Measurements from ENCODE around the gene ADCY5. TPM values are rescaled to one million over a fixed set of nuclear protein-coding genes. Genes with fewer than 3 reads are reported as not detected.

The ADCY5 gene
- total RNA-seq, 1 donor, result under 0.01 TPM

- TF ChIP-seq, protein P1, sequence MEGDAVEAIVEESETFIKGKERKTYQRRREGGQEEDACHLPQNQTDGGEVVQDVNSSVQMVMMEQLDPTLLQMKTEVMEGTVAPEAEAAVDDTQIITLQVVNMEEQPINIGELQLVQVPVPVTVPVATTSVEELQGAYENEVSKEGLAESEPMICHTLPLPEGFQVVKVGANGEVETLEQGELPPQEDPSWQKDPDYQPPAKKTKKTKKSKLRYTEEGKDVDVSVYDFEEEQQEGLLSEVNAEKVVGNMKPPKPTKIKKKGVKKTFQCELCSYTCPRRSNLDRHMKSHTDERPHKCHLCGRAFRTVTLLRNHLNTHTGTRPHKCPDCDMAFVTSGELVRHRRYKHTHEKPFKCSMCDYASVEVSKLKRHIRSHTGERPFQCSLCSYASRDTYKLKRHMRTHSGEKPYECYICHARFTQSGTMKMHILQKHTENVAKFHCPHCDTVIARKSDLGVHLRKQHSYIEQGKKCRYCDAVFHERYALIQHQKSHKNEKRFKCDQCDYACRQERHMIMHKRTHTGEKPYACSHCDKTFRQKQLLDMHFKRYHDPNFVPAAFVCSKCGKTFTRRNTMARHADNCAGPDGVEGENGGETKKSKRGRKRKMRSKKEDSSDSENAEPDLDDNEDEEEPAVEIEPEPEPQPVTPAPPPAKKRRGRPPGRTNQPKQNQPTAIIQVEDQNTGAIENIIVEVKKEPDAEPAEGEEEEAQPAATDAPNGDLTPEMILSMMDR (IDR thresholded peaks at IDR 0.05; ENCODE audit: insufficient read depth, low read length), result no peak
- no peak for DNase-seq (ENCODE audit: low read depth)
- H3K4me3 ChIP-seq (ENCODE audit: low read depth, low read length), result no peak overlapping the region
Observed at GRCh38 chr3:123411340-123412040, 37.4 kb downstream of the ADCY5 start.

DNA sequence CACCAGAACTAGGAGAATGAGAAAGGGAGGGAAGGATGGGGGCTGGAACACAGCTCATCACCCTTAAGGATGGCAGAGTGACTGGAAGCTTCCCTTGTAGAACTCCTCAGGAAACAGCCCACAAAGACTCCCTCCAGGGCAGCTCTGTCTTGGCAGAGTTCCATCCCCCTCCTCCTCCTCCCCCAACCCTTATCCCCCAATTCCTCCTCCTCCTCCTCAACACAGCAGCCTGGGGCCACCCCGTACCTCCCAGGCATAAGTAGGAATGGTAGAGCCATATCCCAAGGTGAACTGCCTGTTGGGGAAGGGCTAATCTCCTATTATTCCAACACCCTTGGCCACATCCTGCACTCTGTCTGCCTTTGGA lies 38.8 kb downstream of the ADCY5 start:
- TF ChIP-seq, protein P1 (IDR thresholded peaks at IDR 0.05; ENCODE audit: insufficient read depth, low read length), result no peak
- no peak overlapping the region for H3K4me3 ChIP-seq (ENCODE audit: low read depth, low read length)
- no peak for DNase-seq (ENCODE audit: low read depth)

DNA sequence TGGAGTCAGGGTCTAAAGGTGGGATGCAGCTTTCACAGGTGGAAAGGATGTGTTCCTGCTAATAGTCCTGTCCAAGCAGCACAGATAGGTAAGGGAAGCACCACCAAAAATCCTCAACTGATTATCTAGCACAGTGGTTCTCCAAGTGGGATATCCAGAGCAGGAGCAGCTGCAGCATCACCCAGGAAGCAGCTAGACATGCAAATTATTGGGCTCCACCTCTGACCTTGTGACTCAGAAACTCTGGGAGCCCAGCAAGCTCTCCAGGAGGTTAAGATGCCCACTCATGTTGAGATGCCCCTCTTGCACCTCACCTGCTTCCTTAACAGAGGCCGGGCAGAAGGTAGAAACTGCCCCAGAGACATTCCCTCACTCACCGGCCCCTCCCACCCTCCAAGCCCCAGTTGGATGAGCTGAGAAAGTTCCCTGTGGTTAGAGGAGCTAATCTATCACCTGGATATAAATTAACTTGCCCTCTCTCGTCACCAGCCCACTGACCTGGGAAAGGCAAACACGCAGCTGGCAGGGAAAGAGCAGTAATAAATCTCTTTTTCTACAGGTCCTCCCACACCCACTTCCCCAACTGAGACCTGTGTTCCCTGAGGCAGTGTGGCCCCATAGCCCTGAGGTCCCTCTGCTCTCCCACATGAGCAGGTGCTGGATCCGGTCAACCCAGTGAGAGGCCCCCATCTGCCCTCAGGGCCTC lies 39.3 kb downstream of the ADCY5 start:
- TF ChIP-seq, protein P1 (IDR thresholded peaks at IDR 0.05; ENCODE audit: insufficient read depth, low read length), result no peak
- no peak for DNase-seq (ENCODE audit: low read depth)
- H3K4me3 ChIP-seq (ENCODE audit: low read depth, low read length), result no peak overlapping the region

- H3K4me3 ChIP-seq (ENCODE audit: low read depth, low read length), result no peak overlapping the region
- DNase-seq (ENCODE audit: low read depth), result no peak
- TF ChIP-seq, protein P1 (IDR thresholded peaks at IDR 0.05; ENCODE audit: insufficient read depth, low read length), result no peak
Observed at GRCh38 chr3:123406598-123406997, 42.3 kb downstream of the ADCY5 start.

GRCh38 chr3:123405936-123406510 lies 42.9 kb downstream of the ADCY5 start:
- DNase-seq (ENCODE audit: low read depth), result no peak
- H3K4me3 ChIP-seq (ENCODE audit: low read depth, low read length), result no peak overlapping the region
- TF ChIP-seq, protein P1 (IDR thresholded peaks at IDR 0.05; ENCODE audit: insufficient read depth, low read length), result no peak

- no peak for DNase-seq (ENCODE audit: low read depth)
- TF ChIP-seq, protein P1 (IDR thresholded peaks at IDR 0.05; ENCODE audit: insufficient read depth, low read length), result no peak
- H3K4me3 ChIP-seq (ENCODE audit: low read depth, low read length), result no peak overlapping the region
Observed at GRCh38 chr3:123405021-123405420, 43.9 kb downstream of the ADCY5 start.

Data from fibroblast of the aortic adventitia (primary cell).